Measurements from ENCODE around the gene MBNL1.

The MBNL1 gene

GRCh38 chr3:152272771-152273242, 4.1 kb downstream of the MBNL1 start:
- DNase-seq (ENCODE audit: insufficient read length, low spot score), result no peak
- no peak for FAIRE-seq
- TF ChIP-seq, protein P1, sequence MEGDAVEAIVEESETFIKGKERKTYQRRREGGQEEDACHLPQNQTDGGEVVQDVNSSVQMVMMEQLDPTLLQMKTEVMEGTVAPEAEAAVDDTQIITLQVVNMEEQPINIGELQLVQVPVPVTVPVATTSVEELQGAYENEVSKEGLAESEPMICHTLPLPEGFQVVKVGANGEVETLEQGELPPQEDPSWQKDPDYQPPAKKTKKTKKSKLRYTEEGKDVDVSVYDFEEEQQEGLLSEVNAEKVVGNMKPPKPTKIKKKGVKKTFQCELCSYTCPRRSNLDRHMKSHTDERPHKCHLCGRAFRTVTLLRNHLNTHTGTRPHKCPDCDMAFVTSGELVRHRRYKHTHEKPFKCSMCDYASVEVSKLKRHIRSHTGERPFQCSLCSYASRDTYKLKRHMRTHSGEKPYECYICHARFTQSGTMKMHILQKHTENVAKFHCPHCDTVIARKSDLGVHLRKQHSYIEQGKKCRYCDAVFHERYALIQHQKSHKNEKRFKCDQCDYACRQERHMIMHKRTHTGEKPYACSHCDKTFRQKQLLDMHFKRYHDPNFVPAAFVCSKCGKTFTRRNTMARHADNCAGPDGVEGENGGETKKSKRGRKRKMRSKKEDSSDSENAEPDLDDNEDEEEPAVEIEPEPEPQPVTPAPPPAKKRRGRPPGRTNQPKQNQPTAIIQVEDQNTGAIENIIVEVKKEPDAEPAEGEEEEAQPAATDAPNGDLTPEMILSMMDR (IDR thresholded peaks at IDR 0.05; ENCODE audit: insufficient read depth, missing control alignments), result no peak

- DNase-seq (ENCODE audit: insufficient read length, low spot score) (no peak), FAIRE-seq (no peak)
- TF ChIP-seq, protein P1 (IDR thresholded peaks at IDR 0.05; ENCODE audit: insufficient read depth, missing control alignments), result no peak
These were observed 8.0 kb downstream of the MBNL1 start for GRCh38 chr3:152276681-152277080.

- no peak for DNase-seq (ENCODE audit: insufficient read length, low spot score)
- TF ChIP-seq, protein P1 (IDR thresholded peaks at IDR 0.05; ENCODE audit: insufficient read depth, missing control alignments), result no peak
- no peak for FAIRE-seq
These were observed 8.5 kb downstream of the MBNL1 start for GRCh38 chr3:152277198-152277597.

- DNase-seq (ENCODE audit: insufficient read length, low spot score), result no peak
- no peak for FAIRE-seq
- TF ChIP-seq, protein P1 (IDR thresholded peaks at IDR 0.05; ENCODE audit: insufficient read depth, missing control alignments), result no peak
These were observed 10.2 kb downstream of the MBNL1 start for GRCh38 chr3:152278756-152279427.

DNA sequence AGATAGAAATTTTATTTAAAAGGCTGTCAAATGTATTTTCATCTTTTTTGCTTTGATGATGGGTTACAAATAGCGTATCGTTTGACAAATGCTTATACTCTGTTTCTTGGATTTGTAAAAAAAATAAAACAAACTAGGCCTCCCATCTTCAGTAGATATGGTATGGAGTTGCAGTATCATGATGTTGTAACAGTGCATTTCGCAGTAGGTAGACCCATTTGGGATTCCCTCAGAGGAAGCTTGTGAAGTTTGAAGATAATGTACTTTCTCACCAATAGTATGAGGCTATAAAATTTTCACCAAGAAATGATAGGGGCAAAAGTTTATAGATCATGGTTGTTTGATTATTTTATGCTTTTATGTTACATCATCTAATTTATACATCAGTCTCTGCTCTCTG, 10.8 kb downstream of the MBNL1 start:
- DNase-seq (ENCODE audit: insufficient read length, low spot score) (no peak), FAIRE-seq (no peak)
- TF ChIP-seq, protein P1 (IDR thresholded peaks at IDR 0.05; ENCODE audit: insufficient read depth, missing control alignments), result no peak

DNA sequence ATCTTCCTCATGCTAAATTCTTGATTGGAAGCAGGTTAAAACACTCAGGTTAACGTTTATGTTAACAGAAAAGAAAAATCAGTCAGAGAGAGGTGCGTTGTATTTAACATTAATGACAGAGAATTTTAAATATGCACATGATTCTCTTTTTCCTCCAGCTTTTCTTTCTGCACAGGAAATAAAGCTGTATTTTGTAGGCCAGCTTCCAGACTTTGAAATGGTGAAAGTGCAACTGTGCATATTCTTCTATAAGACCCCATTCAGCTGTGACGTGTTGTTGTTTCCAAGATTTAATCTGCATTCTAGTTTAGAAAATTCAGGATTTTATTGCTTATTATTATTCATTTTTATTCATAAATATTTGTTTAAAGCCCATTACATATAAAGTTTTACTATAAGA, 11.8 kb downstream of the MBNL1 start:
- FAIRE-seq (no peak), DNase-seq (ENCODE audit: insufficient read length, low spot score) (no peak)
- TF ChIP-seq, protein P1 (IDR thresholded peaks at IDR 0.05; ENCODE audit: insufficient read depth, missing control alignments), result no peak

DNA sequence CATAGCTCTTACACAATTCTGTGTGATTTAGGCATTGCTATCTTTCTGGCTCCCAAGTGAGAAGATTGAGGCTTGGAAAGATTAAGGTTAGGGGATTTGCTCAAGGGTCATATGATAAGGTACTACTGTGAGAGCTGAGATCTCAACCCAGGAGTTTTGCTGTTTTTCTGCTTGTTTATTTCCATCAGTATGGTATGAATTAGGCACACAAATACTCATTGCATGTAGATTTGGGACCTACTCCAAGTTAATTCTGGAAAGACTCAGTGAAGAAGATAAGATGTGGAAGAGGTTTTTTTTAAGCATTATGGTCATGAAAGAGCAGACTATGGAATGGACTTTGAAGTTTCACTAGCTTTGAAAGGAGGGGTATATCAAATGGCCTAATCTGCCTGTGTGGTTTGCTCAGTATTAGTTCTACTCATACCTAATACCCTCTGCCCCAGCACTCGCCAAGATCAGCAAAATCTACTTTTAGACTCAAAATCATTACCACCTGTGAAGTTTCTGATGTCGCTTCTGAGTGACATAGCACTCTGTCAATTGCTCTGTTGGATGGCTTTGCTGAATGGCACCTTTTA, 12.5 kb downstream of the MBNL1 start:
- TF ChIP-seq, protein P1 (IDR thresholded peaks at IDR 0.05; ENCODE audit: insufficient read depth, missing control alignments), result no peak
- DNase-seq (ENCODE audit: insufficient read length, low spot score), result no peak
- FAIRE-seq, result no peak
